ENCODE measurements around the gene NT5C2.
"Not testable (repeated sequence)": the region's sequence is repeated elsewhere in the genome, so short reads cannot be mapped to it uniquely, and the experiment has no call there.

- TF ChIP-seq ZBTB43 (CRISPR knock-in tag; IDR thresholded peaks at IDR 0.05); PRDM15 (CRISPR knock-in tag; IDR thresholded peaks at IDR 0.05); TCF7 (CRISPR knock-in tag; IDR thresholded peaks at IDR 0.05; ENCODE audit: low read depth): not testable (repeated sequence)
Measured at GRCh38 chr10:103205401-103205800, 12.3 kb upstream of the NT5C2 start.
